IPS DF 6.9 (cell line): ENCODE results near the gene KRT6B.

ENCODE experiments used
- DNase-seq: peaks from one replicate; pipeline ENCODE4 v3.0.0-alpha.2; 2013; ENCODE audit warnings: low read depth, low spot score
- H3K27ac ChIP-seq: one replicate; pipeline ENCODE4 v1.5.1; 2013; ENCODE audit warnings: low read length, control low read depth
- H3K27me3 ChIP-seq: 2 replicates; pipeline ENCODE4 v1.6.1; 2013; ENCODE audit warnings: mild to moderate bottlenecking, low read length; ENCODE audit not compliant: control insufficient read depth, insufficient read depth
- H3K36me3 ChIP-seq: 2 replicates; pipeline ENCODE4 v1.6.1; 2013; ENCODE audit warnings: low read length; ENCODE audit not compliant: control insufficient read depth, insufficient read depth
- H3K4me1 ChIP-seq: 2 replicates; pipeline ENCODE4 v1.6.1; 2013; ENCODE audit warnings: low read length; ENCODE audit not compliant: control insufficient read depth, insufficient read depth
- H3K4me3 ChIP-seq: 2 replicates; pipeline ENCODE4 v1.5.1; 2013; ENCODE audit warnings: mild to moderate bottlenecking, low read length
- H3K9me3 ChIP-seq: 2 replicates; pipeline ENCODE4 v1.6.1; 2013; ENCODE audit warnings: low read length, inconsistent platforms; ENCODE audit not compliant: control insufficient read depth, insufficient read depth
- WGBS: extraction: QIAGEN DNeasy Blood & Tissue Kit; methylation state at CpG from one replicate; pipeline ENCODE4 v1.1.7; 2013; ENCODE audit warnings: mixed read lengths, missing lambda C conversion rate; ENCODE audit not compliant: insufficient read length, insufficient coverage; 5-methylcytosine and 5-hydroxymethylcytosine counted together

The KRT6B gene

DNA sequence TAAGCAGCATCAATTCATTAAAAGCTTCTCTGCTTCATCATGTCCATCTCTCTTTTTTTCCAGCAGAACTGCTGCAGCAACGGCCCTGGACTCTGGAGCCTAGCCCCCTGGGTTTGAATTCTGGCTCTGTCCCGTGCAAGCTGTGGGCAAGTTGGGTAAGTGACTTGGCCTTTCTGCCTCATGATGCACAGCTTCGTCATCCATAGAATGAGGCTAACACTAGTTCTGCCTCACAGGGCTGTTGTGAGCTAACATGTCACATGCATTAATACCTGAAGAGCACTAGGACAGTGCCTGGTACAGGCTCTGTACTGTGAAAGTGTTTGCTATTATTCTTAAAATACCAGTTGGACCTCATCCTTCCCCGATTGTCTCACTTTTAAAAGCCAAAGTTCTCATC, 50.0 kb downstream of the KRT6B start:
- H3K36me3 ChIP-seq, result no peaks in the 10 kb centered on the region
- no peak for DNase-seq
- H3K27me3 ChIP-seq, result no peaks in the 10 kb centered on the region
- no CpG with 5 or more reads among the region's 4 CpGs for WGBS
- H3K9me3 ChIP-seq, result no peaks in the 10 kb centered on the region
- H3K27ac ChIP-seq, result no peak overlapping the region
- H3K4me1 ChIP-seq, result peaks cover 1% of the 10 kb centered on the region
- no peak overlapping the region for H3K4me3 ChIP-seq

DNA sequence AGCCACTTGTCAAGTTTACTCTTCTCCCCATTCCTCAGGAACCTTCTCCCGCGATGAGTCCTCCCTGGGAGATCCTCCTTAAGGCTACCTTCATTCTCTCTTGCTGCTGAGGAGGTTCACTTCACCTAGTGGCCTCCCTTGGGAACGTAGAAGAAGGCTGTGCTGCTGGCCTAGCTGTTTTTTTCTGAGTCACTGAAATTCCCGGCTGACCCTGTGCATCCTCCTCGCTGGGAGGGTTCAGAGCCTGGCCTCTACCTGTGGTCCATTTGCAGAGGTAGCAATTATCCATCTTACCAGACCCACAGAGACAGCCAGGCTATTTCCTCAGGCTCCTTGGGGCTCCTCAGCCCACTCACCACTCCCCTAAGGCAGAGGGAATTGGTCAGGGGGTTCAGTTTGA, 50.4 kb downstream of the KRT6B start:
- Histone ChIP-seq H3K4me3 (no peak overlapping the region), H3K27me3 (no peaks in the 10 kb centered on the region), H3K27ac (no peak overlapping the region), H3K9me3 (no peaks in the 10 kb centered on the region), H3K36me3 (no peaks in the 10 kb centered on the region), H3K4me1 (peaks cover 1% of the 10 kb centered on the region)
- DNase-seq, result no peak
- WGBS, result no CpG with 5 or more reads among the region's 5 CpGs

DNA sequence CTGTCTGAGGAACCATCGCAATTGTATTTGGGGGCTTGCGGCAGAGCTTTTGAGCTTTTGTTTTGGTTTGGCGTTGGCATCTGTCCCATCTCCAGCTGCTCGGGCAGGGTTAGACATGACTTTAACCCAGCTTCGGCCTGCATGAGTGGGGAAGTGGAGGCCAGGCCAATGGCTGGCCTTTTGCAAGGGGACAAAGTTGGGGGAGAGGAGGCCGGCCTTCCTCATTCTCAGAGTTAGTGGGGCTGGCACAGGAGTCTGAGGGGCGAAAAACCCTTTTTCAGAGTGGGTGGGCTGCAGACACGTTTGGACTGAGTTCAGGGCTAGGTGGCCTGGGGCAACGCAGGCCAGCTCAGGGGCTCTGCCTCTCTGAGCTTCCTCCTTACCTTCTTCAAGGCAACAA, 51.0 kb downstream of the KRT6B start:
- no CpG with 5 or more reads among the region's 9 CpGs for WGBS
- DNase-seq, result no peak

GRCh38 chr12:52399756-52400155, 52.2 kb downstream of the KRT6B start:
- no CpG with 5 or more reads among the region's 16 CpGs for WGBS

More for the DNA sequence above, 51.0 kb downstream of the KRT6B start:
- Histone ChIP-seq H3K27ac (no peak overlapping the region), H3K4me1 (peaks cover 1% of the 10 kb centered on the region), H3K36me3 (no peaks in the 10 kb centered on the region), H3K9me3 (no peaks in the 10 kb centered on the region), H3K4me3 (no peak overlapping the region), H3K27me3 (no peaks in the 10 kb centered on the region)

DNA sequence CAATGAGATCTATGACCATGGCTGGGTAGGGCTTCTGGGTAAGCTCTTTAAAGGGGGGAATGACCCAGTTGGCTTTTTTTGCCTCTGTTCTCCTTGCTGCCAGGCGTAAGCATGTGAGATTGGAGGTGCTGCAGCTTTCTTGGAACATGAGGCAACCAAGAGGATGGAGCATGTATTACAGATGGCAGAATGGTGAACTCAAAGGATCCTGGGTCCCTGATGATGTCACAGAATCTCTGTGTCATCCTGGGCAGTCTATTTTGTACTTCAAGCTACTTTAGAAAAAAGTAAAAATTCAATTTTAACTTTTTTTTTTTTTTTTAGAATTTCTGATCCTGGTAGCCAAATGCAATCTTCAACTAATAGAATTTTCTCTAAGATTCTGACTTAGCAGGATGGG, 53.8 kb downstream of the KRT6B start:
- no CpG with 5 or more reads among the region's 1 CpG for WGBS
- H3K27me3 ChIP-seq, result no peaks in the 10 kb centered on the region
- DNase-seq, result no peak

More at GRCh38 chr12:52399756-52400155, 52.2 kb downstream of the KRT6B start:
- Histone ChIP-seq H3K27me3 (no peaks in the 10 kb centered on the region), H3K36me3 (no peaks in the 10 kb centered on the region), H3K4me3 (no peak overlapping the region), H3K9me3 (no peaks in the 10 kb centered on the region), H3K27ac (no peak overlapping the region), H3K4me1 (peaks cover 1% of the 10 kb centered on the region)
- no peak for DNase-seq

GRCh38 chr12:52396656-52397055, 55.3 kb downstream of the KRT6B start:
- Histone ChIP-seq H3K9me3 (no peaks in the 10 kb centered on the region), H3K27ac (no peak overlapping the region), H3K4me3 (no peak overlapping the region), H3K4me1 (no peaks in the 10 kb centered on the region; the same call in 1 of the 2 replicates), H3K27me3 (no peaks in the 10 kb centered on the region), H3K36me3 (no peaks in the 10 kb centered on the region)
- no peak for DNase-seq
- WGBS, result no CpG with 5 or more reads among the region's 8 CpGs

More for the DNA sequence above, 53.8 kb downstream of the KRT6B start:
- H3K4me3 ChIP-seq, result no peak overlapping the region
- H3K9me3 ChIP-seq, result no peaks in the 10 kb centered on the region
- peaks cover 1% of the 10 kb centered on the region for H3K4me1 ChIP-seq
- H3K27ac ChIP-seq, result no peak overlapping the region
- no peaks in the 10 kb centered on the region for H3K36me3 ChIP-seq
